Stimulated activated CD4-positive, alpha-beta T cell treated with anti-CD3 and anti-CD28 coated beads, Interleukin-4, amount 100 ng/mL, for 4 hours (primary cell): ENCODE measurements around the gene PDE4D.
A peak's percentile ranks its signal among the peaks of the same experiment; 100 is the strongest.

Experiments used
- DNase-seq, 2 experiments: peaks; one replicate each; pipeline ENCODE4 v3.0.0-alpha.2; 2020

PDE4D gene

DNA sequence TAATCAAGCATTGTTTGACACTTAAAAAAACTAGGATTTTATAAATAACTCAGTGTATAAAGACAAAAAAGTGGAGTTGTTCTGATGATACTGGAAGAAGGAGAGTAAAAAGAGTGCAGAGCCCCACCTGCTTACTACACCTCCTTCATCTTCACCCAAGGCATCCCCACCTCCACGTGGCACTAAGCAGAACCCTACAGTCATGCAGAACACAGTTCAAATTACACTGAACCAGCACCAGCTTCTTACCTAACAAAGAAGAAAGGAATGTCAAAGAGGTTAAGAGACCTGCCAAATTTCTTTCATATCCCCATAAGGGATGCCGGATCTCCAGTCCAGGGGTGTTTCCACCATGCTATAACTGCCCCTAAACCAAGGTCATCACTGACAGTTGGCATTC, 55.5 kb downstream of the PDE4D start:
- no peak for DNase-seq

DNA sequence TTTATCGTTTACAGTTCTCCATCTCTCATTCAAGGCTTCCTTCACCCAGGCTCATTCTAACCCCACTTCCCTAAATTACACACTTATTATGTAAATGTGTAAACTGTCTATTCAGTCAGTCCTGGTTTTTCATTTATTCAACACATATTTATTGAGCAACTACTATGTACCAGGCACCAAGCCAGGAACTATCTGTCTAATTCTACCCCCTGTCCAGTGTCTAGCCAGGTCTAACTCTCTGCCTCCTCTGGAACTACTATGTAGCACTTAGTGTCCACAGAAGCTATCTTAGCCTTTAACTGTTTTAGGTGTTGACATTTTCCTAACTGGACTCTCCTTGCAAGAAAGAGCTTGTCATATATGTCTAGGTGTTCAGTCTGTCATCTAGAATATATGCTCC, 56.5 kb downstream of the PDE4D start:
- no peak for DNase-seq

DNA sequence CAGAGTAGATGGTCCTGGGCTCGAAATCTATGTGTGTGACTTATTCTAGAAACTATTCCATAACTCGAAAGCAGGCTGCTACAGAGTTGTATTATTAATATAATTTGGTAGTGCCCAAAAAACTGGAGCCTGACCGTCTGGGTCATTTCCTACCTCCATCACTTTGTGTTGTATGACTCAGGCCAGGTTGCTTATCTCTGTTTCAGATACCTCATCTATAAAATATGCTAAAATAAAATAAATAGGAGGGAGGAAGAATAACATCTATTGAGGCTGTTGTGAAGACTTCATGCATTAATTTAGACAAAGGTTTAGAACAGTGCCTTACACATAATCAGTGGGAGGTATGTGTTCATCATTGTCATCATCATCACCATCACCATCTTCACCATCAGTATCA, 57.7 kb downstream of the PDE4D start:
- no peak for DNase-seq

DNA sequence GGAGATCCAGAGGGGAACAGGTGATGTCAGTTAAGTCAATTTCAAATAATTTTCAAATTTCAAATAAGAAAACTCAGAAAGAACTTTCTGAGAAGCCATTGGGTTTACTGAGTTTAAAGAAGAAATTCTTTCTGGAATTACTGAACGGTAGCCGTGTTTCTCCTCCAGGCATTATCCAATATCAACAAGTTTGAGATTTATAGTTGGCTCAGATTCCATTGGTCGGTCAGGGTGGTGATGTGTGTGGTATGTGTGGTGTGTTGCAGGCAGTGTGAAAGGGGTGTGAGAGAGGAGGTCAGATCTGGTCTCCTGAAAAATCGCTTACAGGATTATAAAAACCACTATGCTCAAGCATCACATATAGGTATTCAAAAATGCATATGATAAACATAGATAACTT, 60.1 kb downstream of the PDE4D start:
- no peak for DNase-seq

DNA sequence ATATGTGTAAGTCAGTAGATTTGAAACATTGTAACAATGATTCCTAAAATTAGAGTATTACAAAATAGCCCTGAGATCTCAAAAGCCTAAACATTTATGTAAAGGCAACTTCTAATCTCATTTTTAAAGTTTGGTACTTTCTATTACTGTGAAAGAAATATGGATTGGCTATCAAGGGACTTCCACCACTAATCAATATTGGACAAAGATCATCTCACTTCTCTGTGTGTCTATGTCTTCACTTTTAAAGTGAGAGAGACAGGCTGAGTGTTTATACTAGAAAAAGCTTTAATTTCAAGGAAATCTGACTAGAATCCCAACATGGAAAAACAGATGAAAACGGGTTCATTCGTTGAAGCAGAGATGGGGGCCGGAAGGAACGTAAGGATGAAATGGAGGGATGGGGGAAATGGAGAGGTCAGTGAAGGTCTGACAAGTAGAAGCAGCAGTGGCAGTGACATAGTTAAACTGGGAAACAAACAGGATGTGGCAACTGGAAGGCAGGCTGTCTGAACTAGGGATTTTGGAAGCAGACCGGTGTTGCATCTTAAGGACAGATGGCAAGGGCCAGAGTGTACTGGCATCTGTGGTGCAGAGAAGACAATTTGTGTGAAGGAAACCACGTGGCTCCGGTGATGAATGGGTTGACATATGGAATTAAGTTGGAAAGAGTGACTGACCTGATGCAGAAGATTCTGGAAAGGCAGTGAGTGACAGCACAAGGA, 60.8 kb downstream of the PDE4D start:
- no peak for DNase-seq

DNA sequence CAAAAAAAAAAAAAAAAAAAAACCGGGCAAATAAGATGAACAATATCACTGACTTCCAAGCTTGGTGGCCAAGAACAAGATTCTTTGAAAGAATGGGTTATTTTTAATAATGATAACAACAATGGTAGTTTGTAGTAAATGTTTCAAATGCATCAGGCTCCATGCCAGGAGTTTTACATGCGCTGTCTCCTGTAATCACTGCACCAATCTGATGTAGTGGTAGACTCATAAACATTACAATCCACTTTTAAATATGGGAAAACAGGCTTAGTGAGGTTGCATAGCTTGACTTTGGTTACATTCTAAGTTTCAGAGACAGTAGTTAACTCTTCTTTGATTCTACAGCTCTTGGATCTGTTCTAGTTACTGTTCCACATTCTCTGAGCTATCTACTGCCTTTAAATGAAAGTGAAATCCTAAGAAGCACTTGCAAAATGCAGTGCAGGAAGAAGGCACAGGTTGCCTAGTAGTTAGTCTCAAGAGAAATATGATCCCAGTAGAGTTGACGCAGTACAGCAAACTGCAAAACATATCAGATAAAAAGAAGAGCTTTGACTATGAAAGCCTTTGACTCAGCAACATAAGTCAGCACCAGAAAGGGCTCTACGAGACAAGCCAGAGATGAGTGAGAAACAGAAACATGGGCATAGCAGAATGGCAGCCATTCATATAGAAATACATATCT, 62.1 kb downstream of the PDE4D start:
- no peak for DNase-seq

DNA sequence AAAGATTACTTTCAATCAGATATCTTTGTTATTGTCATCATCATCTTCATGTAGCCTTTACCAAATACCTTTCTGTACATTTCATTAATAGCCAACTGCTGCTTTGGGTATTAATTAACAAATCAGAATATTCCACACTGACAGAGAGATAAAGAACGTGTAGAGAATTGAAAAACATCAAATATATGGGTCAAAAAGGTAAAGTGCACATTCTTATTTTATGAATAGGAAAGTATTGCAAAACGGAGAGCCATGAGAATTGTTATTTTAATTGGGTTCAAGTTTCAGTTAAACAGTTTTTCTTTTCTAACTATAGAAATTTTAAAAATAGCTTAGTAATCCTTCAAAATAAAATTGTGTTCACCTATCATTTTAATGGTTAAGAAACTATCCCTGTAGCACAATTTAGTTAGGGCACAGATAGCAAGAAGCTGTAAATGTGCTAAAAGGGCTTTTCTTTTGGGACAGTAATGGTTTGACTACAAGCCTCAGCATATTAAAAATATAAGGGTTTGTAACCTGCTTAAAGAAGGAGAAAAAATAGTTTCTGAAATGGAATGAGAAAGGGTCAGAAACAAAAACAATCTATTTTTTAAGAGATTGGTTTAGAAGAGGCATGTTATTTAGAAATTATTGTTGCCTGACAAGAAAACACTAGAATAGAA, 62.9 kb downstream of the PDE4D start:
- DNase-seq, result no peak

DNA sequence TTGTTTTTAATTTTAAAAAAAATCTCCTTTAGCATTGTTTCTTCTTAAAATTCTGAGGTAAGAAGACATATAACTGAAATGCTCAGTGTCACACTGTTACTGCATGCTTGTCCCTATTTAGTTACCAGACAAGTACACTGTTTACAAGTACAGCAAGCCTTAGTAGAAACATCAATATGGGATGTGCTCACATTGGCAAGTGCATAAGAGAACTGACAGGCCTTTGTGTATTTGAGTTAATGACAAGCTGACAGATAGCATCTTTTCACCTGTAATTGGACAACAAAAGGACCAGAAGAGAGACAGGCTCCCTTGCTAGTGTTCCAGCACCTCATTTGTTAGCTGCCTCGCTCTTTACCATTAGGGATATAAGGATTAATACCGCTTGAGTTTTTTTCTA, 63.6 kb downstream of the PDE4D start:
- no peak for DNase-seq

DNA sequence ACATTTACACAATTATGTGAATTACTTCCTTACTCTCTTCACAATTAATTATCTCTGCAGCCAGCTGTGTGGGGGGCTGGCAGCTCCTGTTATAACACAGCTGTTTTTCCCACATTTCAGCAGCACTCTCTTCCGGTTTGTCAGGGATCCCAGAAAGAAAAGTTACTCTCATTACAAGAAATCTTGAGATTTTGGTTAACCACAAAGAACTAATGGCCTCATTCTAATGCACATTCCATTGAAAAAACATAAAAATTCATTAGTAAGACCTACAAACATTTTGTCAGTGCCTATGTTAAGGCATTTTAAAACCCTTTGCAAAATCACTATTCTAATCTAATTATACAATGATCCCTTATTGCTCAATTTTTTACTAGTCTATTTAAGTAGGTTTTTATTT, 64.1 kb downstream of the PDE4D start:
- no peak for DNase-seq

DNA sequence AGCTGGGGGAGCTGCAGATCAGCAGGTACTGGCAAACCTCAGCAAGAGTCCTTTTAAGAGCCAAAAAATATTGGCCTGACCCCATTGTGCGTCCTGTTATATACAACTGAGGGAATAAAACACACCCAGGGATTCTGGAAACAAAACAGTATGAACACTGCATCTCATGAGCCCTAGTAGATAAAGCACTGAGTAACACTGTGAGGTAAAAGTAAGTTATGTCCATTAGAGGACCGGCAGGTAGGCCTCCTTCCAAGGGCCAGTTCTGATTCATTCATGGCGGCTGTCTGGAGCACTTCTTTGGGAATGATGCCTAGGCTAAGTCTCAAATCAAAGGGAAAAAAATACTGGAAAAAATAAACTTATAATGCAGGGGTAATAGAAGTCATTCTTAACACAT, 64.9 kb downstream of the PDE4D start:
- DNase-seq, result no peak

DNA sequence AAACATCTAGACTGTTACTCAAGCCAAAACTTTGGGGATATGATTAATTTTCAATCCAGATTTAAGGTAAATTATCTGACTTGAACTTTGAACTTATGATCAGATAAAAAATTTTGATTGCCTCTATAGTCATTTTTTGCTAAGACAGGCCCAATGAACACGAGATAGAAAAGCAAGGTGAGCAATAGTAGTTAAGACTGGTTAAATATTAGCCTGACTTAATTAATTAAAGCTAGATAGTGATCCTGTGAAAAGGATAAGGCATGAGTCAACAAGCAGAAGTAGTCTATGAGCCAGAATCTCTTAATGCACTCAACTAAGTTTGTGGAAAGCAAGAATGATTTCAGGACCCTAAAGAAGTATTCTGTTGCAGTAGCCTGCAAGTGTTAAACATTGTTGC, 66.5 kb downstream of the PDE4D start:
- no peak for DNase-seq

DNA sequence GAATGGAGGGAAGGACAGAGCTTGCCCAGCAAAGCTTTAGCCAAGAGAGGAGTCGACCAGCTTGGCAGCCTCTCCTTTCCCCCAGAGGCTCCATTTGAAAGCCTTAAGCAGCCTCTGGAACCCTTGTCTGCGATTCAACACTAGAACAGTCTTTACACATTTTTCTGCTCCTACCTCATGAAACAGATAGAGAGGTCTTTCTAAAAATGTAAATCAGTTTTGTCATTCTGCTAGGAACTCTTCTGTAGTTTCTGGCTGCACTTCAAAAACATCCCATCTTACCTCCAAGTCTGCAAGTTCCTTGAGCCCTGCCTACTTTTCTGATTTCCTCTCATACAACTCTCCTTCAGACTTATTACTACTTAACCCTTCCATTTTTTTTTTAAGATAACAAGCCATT, 70.1 kb downstream of the PDE4D start:
- no peak for DNase-seq

DNA sequence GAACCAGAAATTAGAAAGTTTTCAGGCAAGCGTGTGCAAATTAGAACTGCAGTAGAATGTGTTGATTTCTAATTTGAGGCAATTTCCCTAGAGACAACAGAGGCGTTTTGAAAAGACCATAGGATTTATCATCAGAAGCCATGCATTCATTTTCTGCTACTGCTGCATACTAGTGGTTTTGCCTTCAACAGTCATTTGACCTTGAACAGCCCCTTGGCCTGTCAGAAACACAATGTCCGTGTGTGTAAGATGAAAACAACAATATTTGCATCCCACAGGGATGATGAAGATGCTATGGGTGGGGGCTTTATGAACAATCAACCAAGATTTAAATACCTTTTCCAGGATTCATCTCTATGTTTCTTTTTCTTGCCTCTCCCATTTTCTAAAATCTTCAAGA, 73.7 kb downstream of the PDE4D start:
- DNase-seq, result no peak

DNA sequence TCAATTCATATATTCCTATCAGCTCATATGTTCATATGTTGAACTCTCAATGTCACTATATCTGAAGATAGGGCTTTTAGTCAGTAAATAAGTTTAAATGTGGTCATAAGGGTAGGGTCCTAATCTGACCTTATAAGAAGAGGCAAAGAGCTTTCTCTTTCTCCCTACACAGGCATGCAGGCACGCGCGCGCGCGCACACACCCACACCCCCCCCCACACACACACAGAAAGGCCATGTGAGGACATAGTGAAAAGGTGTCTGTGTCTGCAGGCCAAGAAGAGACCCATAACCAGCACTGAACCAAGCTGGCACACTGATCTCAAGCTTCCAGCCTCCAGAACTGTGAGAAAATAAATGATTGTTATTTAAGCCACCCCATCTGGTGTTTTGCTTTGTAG, 76.0 kb downstream of the PDE4D start:
- DNase-seq, result no peak

DNA sequence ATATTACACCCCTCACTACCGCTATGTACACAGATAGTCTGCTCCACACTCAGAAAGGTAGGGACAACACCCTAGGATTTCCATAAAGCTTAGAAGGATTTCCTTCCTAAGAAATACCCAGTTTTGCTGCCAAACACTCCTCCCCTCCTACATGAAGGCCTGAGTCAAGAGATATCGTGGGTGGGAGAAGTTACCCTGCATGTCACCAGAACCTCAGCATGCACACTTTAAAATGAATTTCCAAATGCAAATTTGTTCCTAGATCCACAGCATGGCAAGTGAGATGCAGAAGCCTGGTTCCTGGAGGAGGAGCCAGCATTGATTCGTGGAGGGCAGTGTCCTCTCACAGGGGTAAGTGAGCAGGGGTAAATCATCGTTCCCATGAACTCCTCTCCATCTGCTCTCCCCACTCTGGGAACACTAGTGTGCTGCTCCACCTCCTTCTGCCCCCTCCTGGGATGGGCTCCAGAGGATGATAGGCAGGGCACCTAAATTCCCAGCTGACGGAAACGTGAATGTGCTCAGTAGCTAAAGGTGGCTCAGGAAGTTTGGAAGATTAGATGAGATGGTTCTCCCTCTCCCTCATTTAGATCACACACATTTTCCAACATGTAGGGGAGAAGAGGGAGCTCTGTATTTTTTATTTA, 76.7 kb downstream of the PDE4D start:
- DNase-seq, result no peak

DNA sequence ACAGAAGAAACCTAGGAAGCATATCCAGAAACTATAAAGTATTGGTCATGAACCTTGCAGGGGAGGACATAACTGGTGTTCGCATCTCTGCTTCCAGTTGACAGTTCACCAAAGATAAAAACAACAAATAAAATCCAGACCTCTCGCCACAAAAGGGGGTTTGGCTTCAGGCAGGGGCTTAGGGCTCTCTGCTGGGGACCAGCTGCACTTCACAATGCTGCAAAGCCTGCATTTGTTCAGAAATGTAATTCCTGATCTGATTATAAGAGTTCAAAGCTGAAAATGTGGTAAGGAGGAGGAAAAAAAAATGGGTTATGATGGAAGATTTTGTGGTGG, 79.0 kb downstream of the PDE4D start:
- DNase-seq, result no peak

DNA sequence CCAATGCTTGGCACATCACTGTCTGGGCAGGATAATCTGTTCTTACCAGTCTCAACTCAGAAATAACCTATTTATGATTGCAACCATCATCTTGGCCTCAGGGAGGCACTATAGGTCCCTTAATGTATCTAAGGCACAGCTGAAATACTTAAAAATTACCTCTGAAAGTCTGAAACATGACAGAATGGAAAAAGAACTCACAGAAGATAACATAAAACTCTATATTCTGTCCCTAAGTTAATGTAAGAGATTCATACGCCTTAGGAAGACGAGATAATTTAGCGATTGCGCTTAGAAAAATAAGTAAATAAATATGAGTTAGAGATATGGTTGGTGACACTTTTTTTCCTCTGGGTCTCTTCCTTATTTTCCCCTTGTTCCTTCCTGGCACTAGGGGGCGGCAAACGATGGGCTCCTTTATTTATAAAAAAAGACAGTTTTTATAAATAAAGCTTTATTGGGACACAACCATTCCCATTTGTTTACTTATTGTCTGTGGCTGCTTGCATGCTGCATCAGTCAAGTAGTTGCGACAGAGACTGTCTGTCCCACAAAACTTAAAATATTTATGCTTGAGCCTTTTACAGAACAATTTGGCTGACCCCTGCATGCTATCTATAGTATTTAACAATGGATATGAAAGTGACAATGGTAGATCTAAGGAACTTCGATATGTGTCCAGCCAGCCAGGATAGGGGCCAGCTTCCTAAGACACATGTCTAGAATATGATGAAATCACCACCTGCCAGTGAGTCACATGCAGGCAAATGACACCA, 79.6 kb downstream of the PDE4D start:
- no peak for DNase-seq

DNA sequence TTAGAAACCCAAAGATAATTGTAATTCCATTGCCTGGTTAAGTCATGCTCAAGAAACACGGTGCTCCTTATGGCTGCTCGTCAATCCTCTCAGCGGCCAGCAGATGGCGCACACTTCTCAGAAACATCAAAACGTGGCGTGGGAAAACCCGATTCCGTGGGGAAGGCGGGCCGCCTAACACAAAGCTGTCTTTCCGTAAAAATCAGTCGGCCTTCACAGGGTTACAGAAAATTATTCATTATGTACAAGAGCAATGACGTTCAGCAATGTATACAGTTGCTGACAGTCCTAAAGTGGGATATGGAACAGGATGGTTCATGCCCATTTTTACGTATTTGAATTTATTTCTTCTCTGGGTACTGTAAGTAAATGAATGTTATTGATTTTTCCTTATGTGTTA, 83.5 kb downstream of the PDE4D start:
- DNase-seq, result peak; percentile 49 to 55

DNA sequence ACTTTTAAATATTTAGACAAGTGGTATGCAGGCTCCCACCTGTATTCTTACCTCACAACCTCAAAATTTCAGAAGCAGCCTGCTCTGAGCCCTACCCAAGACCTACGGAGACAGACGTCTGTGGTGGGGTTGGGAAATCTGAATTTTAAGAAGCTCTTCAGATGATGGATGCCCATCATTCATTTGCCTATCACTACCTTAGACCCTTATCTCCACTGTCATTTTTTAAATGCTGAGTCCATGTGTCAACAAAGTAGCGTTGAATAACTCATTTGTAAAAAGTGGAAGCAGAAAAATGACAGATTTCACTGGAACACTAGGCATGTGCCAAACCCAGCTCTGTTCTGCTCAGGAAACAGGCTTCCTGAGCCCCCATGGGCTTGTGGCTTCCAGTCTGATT, 85.7 kb downstream of the PDE4D start:
- DNase-seq, result no peak

DNA sequence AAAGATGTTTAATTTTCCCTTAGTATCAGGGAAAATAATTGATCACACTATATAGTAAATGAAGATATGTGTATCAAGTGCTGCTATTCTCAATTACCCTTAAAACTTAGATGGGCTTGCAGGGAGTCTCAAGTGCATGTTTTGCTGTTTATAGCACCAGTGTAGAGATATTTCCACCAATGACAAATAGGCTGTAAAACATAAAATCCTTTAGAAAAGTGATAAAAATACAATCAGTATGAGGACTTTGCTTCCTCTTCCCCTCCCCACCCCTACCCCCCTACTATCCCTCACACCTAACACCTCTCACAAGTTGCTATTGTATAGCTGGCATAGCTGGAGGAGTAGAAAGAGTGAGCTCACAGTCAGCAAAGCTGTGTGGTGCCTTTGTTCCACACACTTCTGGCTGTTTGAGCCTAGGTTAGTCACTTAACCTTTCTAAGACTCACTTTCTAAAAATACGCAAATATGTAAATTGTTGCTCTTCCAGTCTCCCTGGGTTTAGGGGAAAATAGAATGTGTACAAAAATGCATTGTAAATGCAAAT, 93.1 kb downstream of the PDE4D start:
- DNase-seq, result no peak

DNA sequence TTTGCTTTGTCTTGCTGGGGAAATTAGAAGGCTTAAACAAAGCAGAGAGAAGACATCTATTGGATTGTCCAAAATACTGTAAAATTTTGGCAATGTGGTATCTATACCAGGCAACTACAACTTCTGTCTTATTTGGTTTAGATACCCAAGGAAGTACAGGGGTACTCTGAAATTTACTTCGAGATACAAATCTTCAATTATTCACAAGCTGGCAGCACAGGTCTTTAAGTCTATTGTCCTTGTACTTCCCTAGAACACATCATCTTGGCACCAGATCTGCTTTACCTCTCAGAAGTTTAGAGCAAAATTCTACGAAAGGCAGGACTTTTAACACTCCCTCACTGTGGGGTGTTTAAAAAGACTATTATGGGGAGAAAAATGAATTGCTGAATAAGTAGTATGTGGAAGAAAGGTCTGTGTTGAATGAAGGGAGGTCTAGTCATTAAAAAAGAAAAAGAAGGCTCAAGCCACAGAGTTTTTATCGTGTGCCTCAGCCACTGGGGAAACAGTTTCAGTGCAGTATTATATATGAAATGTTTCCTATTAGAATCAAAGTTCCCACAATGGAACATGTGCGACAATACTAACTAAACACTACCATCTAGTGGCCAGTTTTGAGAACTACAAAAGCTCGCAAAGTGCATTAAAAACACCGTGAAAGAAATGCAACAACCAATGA, 93.7 kb downstream of the PDE4D start:
- no peak for DNase-seq
